Activated CD8-positive, alpha-beta T cell treated with anti-CD3 and anti-CD28 coated beads, Interleukin-2, amount 10 ng/mL, durations not matched to agents 7 days and 5 days (primary cell): ENCODE data around the gene MAP1LC3B. TPM values are rescaled to one million over a fixed set of nuclear protein-coding genes. Genes with fewer than 3 reads are reported as not detected.
"Not testable (repeated sequence)": the region's sequence is repeated elsewhere in the genome, so short reads cannot be mapped to it uniquely, and the experiment has no call there.

ENCODE experiments used
- ATAC-seq: fragments of 150-1000 bp; cut with Tn5 transposase; one replicate; pipeline ENCODE4 v1.10.0; 2021; ENCODE audit warnings: moderate library complexity
- CTCF ChIA-PET: fragments of 350-600 bp; sonication (Branson Sonifier 250); formaldehyde crosslinking; loops from one replicate; lab custom pipeline; 2021; ENCODE audit warnings: antibody characterized with exemption; lab: Charles Lee
- POLR2A ChIA-PET: fragments of 350-600 bp; sonication (Branson Sonifier 250); formaldehyde crosslinking; loops from one replicate; lab custom pipeline; 2021; ENCODE audit warnings: antibody characterized with exemption; lab: Charles Lee
- DNase-seq: peaks from one replicate; pipeline ENCODE4 v3.0.0-alpha.2; 2020
- H3K27ac Mint-ChIP-seq: one replicate; pipeline ENCODE4 v1.8.0; 2021; ENCODE audit warnings: mild to moderate bottlenecking, mixed read lengths
- H3K27me3 Mint-ChIP-seq: one replicate; pipeline ENCODE4 v1.8.0; 2021; ENCODE audit warnings: low read depth, mixed read lengths
- H3K36me3 Mint-ChIP-seq: one replicate; pipeline ENCODE4 v1.8.0; 2021; ENCODE audit warnings: low read depth, mixed read lengths
- H3K4me1 Mint-ChIP-seq: one replicate; pipeline ENCODE4 v1.8.0; 2021; ENCODE audit warnings: low read depth, mixed read lengths
- H3K4me3 Mint-ChIP-seq: one replicate; pipeline ENCODE4 v1.8.0; 2021; ENCODE audit warnings: mild to moderate bottlenecking, mixed read lengths
- H3K9me3 Mint-ChIP-seq: one replicate; pipeline ENCODE4 v1.8.0; 2022; ENCODE audit warnings: mixed read lengths; ENCODE audit not compliant: insufficient read depth
- total RNA-seq, 2 experiments: library from RNA; stranded (reverse); gene quantifications; one replicate each; pipeline ENCODE4 v1.2.3, GENCODE V29; 2021

Gene MAP1LC3B
- total RNA-seq, 2 experiments from 2014 or later = 40.2 to 45.3 TPM

DNA sequence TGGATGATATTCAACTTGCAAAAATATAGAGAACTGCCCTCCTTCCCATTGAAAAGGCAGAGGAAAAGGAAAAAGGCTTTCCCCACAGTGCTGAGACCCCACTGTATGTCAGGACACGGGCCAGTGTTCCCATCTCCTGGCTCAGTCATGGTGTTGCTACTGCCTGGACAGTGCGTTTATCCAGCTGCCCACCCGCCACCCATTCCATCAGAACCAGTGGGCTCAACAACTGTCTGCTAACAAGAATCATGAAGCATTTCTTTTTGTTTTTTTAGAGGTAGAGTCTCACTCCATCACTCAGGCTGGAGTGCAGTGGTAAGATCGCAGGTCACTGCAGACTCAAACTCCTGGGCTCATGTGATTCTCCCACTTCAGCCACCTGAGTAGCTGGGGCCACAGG lies 19.8 kb upstream of the MAP1LC3B start:
- no peak overlapping the region for H3K27ac Mint-ChIP-seq
- H3K4me1 Mint-ChIP-seq = peaks cover 29% of the 10 kb centered on the region
- H3K36me3 Mint-ChIP-seq = peaks cover 6% of the 10 kb centered on the region
- H3K9me3 Mint-ChIP-seq = no peaks in the 10 kb centered on the region
- ChIA-PET CTCF (no interaction called here), POLR2A (no interaction called here)
- no peaks in the 10 kb centered on the region for H3K27me3 Mint-ChIP-seq
- H3K4me3 Mint-ChIP-seq = no peak overlapping the region
- DNase-seq = no peak
- ATAC-seq = no peak

GRCh38 chr16:87374313-87374712 lies 17.8 kb upstream of the MAP1LC3B start:
- ATAC-seq (no peak), DNase-seq (no peak)
- ChIA-PET POLR2A (interaction anchor here (1.1 kb wide), 1 partner anchor 9 kb away, joined by 3 read pairs; no protein-coding TSS in a partner anchor), CTCF (interaction anchor here (0.6 kb wide), 1 partner anchor 20 kb away, joined by 3 read pairs; no protein-coding TSS in a partner anchor)
- H3K4me3 Mint-ChIP-seq = no peak overlapping the region
- peaks cover 12% of the 10 kb centered on the region for H3K36me3 Mint-ChIP-seq
- H3K27ac Mint-ChIP-seq = no peak overlapping the region
- H3K9me3 Mint-ChIP-seq = no peaks in the 10 kb centered on the region
- H3K27me3 Mint-ChIP-seq = no peaks in the 10 kb centered on the region
- H3K4me1 Mint-ChIP-seq = peaks cover 24% of the 10 kb centered on the region

GRCh38 chr16:87375426-87376135 lies 16.6 kb upstream of the MAP1LC3B start:
- DNase-seq (no peak), ATAC-seq (no peak)
- CTCF ChIA-PET = no interaction called here
- POLR2A ChIA-PET = interaction anchor here (1.0 kb wide), 1 partner anchor 12 kb away, joined by 3 read pairs; no protein-coding TSS in a partner anchor
- Mint-ChIP-seq H3K4me3 (no peak overlapping the region), H3K27me3 (no peaks in the 10 kb centered on the region), H3K9me3 (no peaks in the 10 kb centered on the region), H3K27ac (peak overlapping the region; percentile 21), H3K36me3 (peaks cover 12% of the 10 kb centered on the region), H3K4me1 (peaks cover 27% of the 10 kb centered on the region)

DNA sequence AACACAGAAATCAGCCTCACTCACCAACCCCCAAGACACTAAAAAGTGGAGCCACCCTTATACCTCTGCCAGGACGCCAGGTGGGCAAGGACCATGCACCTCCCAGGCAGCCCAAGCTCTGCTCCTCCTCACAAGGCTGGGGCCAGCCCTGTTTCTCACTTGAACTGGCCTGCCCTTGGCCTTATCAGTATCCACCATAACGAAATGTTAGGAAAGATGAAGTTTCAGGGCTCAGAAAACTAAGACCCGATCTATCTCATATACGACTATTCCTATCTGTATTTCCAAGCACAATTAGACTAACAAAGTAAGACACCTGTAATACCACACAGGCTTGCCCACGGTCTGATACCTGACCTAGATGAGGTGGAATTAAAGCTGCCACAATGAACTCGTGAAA lies 15.5 kb upstream of the MAP1LC3B start:
- ChIA-PET CTCF (no interaction called here), POLR2A (no interaction called here)
- Mint-ChIP-seq H3K4me1 (peaks cover 34% of the 10 kb centered on the region), H3K4me3 (no peak overlapping the region), H3K27ac (no peak overlapping the region), H3K36me3 (peaks cover 17% of the 10 kb centered on the region), H3K27me3 (no peaks in the 10 kb centered on the region), H3K9me3 (no peaks in the 10 kb centered on the region)
- no peak for DNase-seq
- no peak for ATAC-seq

DNA sequence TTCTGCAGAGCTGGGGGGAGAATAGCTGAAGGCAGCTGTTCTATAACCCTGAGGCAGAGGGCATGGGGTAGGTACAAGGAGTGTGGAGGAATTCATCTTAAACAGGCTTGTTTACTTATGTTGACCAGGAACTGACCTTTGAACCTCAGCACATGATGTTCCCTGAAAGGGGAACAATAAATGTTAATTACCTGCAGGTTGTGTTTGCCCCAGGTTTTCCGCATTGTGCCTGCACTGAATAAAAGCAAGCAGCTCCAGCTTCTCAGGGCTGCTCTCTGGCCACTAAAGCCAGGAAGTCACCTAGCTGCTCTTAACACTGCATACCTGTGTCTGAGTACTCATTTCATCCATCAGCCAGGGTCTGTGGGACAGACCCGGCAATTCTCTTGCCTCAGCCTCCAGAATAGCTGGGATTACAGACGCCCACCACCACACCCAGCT lies 12.8 kb upstream of the MAP1LC3B start:
- H3K4me3 Mint-ChIP-seq, H3K27me3 Mint-ChIP-seq, CTCF ChIA-PET, H3K27ac Mint-ChIP-seq, DNase-seq, POLR2A ChIA-PET, H3K9me3 Mint-ChIP-seq, ATAC-seq: not testable (repeated sequence)
- Mint-ChIP-seq H3K4me1 (peaks cover 36% of the 10 kb centered on the region), H3K36me3 (peaks cover 19% of the 10 kb centered on the region)

DNA sequence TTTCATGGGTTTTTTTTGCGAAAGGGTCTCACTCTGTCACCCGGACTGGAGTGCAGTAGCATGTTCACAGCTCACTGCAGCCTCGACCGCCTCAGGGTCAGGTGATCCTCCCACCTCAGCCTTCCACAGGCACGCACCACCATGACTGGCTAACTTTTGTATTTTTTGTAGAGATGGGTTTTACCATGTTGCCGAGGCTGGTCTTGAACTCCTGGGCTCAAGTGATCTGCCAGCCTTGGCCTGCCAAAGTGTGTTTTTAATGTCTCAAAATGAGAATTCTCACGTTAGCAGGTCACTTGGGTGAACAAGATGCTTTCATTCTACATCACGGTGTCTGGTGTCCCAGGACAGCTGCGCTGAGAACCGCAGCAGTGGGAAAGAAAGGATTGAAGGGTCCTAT lies 11.7 kb upstream of the MAP1LC3B start:
- Mint-ChIP-seq H3K27me3 (peaks cover 2% of the 10 kb centered on the region), H3K9me3 (no peaks in the 10 kb centered on the region), H3K36me3 (peaks cover 19% of the 10 kb centered on the region), H3K27ac (peak overlapping the region; percentile 82), H3K4me1 (peaks cover 41% of the 10 kb centered on the region), H3K4me3 (peak overlapping the region; percentile 87)
- ChIA-PET CTCF (interaction anchor here (1.0 to 5.0 kb wide), 5 partner anchors 9 to 256 kb away, joined by 3 to 25 read pairs (median 4); partner anchors contain the start of gene C16orf95), POLR2A (interaction anchor here (0.8 kb wide), 1 partner anchor 63 kb away, joined by 3 read pairs; the partner anchor contains the start of gene C16orf95)
- no peak for DNase-seq
- no peak for ATAC-seq

DNA sequence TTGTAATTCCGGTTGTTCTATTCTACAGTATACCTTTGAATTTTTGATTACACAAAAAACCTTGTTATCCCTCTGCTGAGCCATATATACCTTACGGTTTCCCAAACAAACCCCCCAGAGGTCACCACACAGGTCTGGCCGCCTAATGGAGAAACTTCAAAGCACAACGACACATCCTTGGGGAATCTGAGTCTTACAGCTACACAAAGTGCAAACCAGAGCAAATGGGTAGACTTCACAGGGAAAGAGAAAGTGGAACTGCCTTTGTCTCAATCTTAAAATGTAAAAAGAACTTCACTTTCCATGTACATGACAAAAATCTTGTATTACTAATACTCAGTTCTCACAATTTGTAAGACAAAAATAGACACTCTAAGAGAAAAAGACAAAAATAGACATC lies 11.3 kb upstream of the MAP1LC3B start:
- ChIA-PET CTCF (interaction anchor here (1.0 to 5.0 kb wide), 5 partner anchors 9 to 255 kb away, joined by 3 to 25 read pairs (median 4); partner anchors contain the start of gene C16orf95), POLR2A (interaction anchor here (0.8 kb wide), 1 partner anchor 64 kb away, joined by 3 read pairs; the partner anchor contains the start of gene C16orf95)
- Mint-ChIP-seq H3K4me3 (peak overlapping the region; percentile 87), H3K9me3 (no peaks in the 10 kb centered on the region), H3K27me3 (peaks cover 2% of the 10 kb centered on the region), H3K4me1 (peaks cover 37% of the 10 kb centered on the region), H3K36me3 (peaks cover 16% of the 10 kb centered on the region), H3K27ac (peak overlapping the region; percentile 82)
- ATAC-seq (no peak), DNase-seq (no peak)

DNA sequence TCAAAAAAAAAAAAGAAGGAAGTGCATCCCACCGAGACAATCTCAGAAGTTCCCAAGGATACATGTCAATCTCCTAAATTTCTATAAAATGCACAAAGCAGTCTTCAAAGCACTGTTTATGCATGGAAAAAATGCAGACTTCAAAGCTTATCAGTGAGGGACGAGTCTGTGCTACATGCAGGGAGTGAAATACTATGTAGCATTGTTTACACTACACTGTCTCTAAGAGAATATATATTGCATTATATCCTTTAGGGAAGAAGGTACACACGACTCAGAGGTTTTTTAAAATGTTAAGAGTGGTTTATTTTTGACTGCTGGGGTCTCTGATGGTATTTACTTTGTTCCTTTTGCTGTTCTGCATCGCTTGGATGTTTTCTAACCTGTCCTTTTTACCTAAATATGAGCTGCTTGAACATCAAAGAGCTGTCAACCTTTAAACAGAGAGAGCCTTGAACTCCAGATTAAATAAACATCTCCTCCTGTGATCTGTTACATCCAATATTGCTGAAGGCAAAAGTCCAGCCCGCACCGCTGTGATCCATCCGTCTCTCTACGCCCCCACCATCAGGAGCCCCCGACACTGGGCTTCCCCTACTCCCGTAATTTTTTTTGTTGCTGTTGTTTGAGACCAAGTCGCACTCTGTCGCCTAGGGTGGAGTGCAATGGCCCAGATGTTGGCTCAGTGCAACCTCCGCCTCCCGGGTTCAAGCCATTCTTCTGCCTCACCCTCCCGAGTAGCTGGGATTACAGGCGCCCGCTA lies 9.9 kb upstream of the MAP1LC3B start:
- POLR2A ChIA-PET = interaction anchor here (0.9 to 3.6 kb wide), 5 partner anchors 8 to 104 kb away, joined by 3 to 37 read pairs (median 13); partner anchors contain the start of genes C16orf95 and MAP1LC3B
- H3K9me3 Mint-ChIP-seq = no peaks in the 10 kb centered on the region
- CTCF ChIA-PET = interaction anchor here (0.6 to 5.0 kb wide), 3 partner anchors 58 to 819 kb away, joined by 3 to 25 read pairs (median 8); partner anchors contain the start of gene C16orf95
- H3K4me3 Mint-ChIP-seq = peak overlapping the region; percentile 87
- ATAC-seq = no peak
- peaks cover 35% of the 10 kb centered on the region for H3K4me1 Mint-ChIP-seq
- H3K27me3 Mint-ChIP-seq = peaks cover 2% of the 10 kb centered on the region
- H3K27ac Mint-ChIP-seq = peak overlapping the region; percentile 92
- peaks cover 14% of the 10 kb centered on the region for H3K36me3 Mint-ChIP-seq
- DNase-seq = no peak

GRCh38 chr16:87383505-87384161 lies 8.5 kb upstream of the MAP1LC3B start, which contains the start of gene FBXO31:
Gene FBXO31 (minus strand): TSS chr16:87383776. CDS start chr16:87383744, 32 bp downstream.
- Mint-ChIP-seq H3K9me3 (no peaks in the 10 kb centered on the region), H3K4me1 (peaks cover 49% of the 10 kb centered on the region), H3K27ac (peak within 1 kb of the TSS; percentile 97), H3K4me3 (peak within 1 kb of the TSS; percentile 89), H3K36me3 (peaks cover 11% of the 10 kb centered on the region), H3K27me3 (peaks cover 2% of the 10 kb centered on the region)
- CTCF ChIA-PET = interaction anchor here (1.1 to 5.0 kb wide), 4 partner anchors 11 to 253 kb away, joined by 3 to 25 read pairs (median 10); partner anchors contain the start of gene C16orf95
- DNase-seq = peak; percentile 90
- ATAC-seq = peak; percentile 72
- POLR2A ChIA-PET = interaction anchor here (0.5 to 3.6 kb wide), 9 partner anchors 10 to 103 kb away, joined by 3 to 37 read pairs (median 3); partner anchors contain the start of genes C16orf95 and MAP1LC3B

- ChIA-PET CTCF (interaction anchor here (0.8 to 5.0 kb wide), 5 partner anchors 9 to 252 kb away, joined by 3 to 25 read pairs (median 4); partner anchors contain the start of gene C16orf95), POLR2A (interaction anchor here (1.0 to 3.6 kb wide), 5 partner anchors 9 to 67 kb away, joined by 3 to 37 read pairs (median 13); partner anchors contain the start of genes C16orf95 and MAP1LC3B)
- Mint-ChIP-seq H3K4me3 (peak overlapping the region; percentile 89), H3K27me3 (peaks cover 2% of the 10 kb centered on the region), H3K36me3 (peaks cover 6% of the 10 kb centered on the region), H3K4me1 (peaks cover 55% of the 10 kb centered on the region), H3K27ac (peak overlapping the region; percentile 97), H3K9me3 (no peaks in the 10 kb centered on the region)
- ATAC-seq (peak; percentile 18), DNase-seq (no peak)
Measured at GRCh38 chr16:87384162-87384874, 7.8 kb upstream of the MAP1LC3B start.
